Upper lobe of left lung (tissue), 4 donors: ENCODE data around the gene RHBDF2.
"Not testable (repeated sequence)": the region's sequence is repeated elsewhere in the genome, so short reads cannot be mapped to it uniquely, and the experiment has no call there.

Experiments
- CTCF ChIP-seq, 6 experiments: fragments of 450-650 bp in 4 of 6; fragments of 200-600 bp in 2 of 6; sonication (generic) in 2 of 6; IDR thresholded peaks; one replicate each; pipeline ENCODE4 v1.5.1; 2016 to 2019; ENCODE audit warnings: antibody characterized with exemption in 6 of 6
- POLR2A ChIP-seq, 4 donors: fragments of 450-650 bp; IDR thresholded peaks; one replicate each; pipeline ENCODE4 v1.5.1; 2016 to 2017; ENCODE audit warnings: antibody characterized with exemption in 4 of 4, mild to moderate bottlenecking in 2 of 4
- POLR2AphosphoS5 ChIP-seq, 2 donors: sonication (generic); formaldehyde crosslinking; IDR thresholded peaks; one replicate each; pipeline ENCODE4 v1.5.1; 2017; ENCODE audit warnings: antibody characterized with exemption in 2 of 2

GRCh38 chr17:76521683-76522082 lies 20.5 kb upstream of the RHBDF2 start:
- not testable (repeated sequence) for TF ChIP-seq CTCF, POLR2A, POLR2AphosphoS5 (IDR thresholded peaks at IDR 0.05)
